Renal cortex interstitium (tissue), 11 donors: ENCODE measurements around the gene AXL. TPM values are rescaled to one million over a fixed set of nuclear protein-coding genes. Genes with fewer than 3 reads are reported as not detected.
"Not testable (repeated sequence)": the region's sequence is repeated elsewhere in the genome, so short reads cannot be mapped to it uniquely, and the experiment has no call there.

ENCODE experiments used
- DNase-seq, 11 donors: peaks; one replicate each; pipeline ENCODE4 v3.0.0-alpha.2; 2013; ENCODE audit warnings: low read depth in 9 of 11, low spot score in 4 of 11; ENCODE audit errors: extremely low read depth in 1 of 11
- polyA plus RNA-seq, 3 donors: library from polyadenylated mRNA; unstranded; fragments of 120-200 nt; gene quantifications; one replicate each; pipeline ENCODE4 v1.2.1, GENCODE V29; 2013; ENCODE audit not compliant: insufficient read length in 3 of 3

Gene AXL
- polyA plus RNA-seq, 3 donors = 31.6 to 37.6 (median 34.5) TPM

GRCh38 chr19:41226053-41226873 lies 7.2 kb downstream of the AXL start:
- DNase-seq = peak in 6 of 11 donors; percentile 28 to 62 (median 54)

DNA sequence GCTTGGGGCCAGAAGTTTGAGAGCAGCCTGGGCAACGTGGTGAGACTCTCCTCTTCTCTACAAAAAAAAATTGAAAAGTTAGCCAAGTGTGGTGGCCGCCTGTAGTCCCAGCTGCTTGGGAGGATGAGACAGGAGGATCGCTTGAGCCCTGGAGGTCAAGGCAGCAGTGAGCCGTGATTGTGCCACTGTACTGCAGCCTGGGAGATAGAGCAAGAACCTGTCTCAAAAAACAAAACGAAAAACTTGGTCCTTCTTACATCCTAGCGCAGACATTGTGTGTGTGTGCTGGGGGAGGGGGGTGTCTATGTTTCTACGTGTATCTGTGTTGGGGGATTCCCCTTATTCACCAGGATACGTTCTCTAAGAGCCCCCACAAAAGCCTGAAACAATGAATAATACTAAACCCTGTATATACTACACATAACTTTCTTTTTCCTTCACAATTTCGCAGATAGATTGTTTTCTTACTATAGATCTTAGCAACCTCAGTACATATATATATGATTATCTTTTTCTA lies 7.9 kb downstream of the AXL start:
- DNase-seq = no peak

DNA sequence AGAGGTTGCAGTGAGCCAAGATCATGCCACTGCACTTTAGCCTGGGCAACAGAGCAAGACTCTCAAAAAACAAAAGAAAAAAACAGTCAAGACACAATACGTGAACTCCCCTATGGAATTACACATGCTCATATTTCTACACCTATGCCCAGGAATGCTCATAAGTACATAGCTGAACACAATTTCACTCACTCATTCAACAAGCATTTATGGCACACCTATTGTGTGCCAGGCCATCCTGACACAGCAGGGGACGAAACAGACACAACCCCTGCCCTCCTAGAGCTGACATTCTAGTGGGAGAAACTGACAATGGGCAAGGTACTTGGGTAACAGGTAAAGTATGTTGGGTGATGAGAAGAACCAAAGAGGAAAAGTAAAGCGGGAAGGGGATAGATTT lies 9.5 kb downstream of the AXL start:
- no peak for DNase-seq

- not testable (repeated sequence) for DNase-seq
Observed at GRCh38 chr19:41229338-41229737, 10.3 kb downstream of the AXL start.

- DNase-seq = no peak
Observed at GRCh38 chr19:41230067-41230857, 11.2 kb downstream of the AXL start.

GRCh38 chr19:41232686-41233085 lies 13.7 kb downstream of the AXL start:
- no peak for DNase-seq

DNA sequence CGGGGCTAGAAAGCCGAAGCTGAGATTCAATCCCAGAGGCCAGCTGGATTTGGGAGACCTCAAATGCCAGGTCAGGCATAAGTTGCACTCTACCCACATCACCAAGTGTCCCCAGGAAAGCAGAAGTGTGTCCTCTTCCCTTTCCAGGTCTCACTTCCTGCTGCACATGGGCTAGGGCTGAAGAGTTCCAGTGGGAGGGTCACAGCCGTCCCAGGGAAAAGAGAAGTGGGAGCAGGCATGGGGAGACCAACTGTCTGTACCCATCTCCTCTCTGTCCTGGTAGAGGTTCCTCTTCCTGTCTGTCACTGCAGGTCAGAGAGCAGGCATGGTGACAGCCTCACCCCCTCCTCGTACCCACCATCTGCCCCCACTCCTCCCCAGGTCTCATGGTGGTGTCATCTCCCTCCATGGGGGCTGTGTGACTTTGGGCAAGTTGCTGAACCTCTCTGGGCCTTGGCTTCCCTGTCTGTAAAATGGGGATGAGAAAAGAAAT lies 14.8 kb downstream of the AXL start:
- no peak for DNase-seq

- no peak for DNase-seq
Observed at GRCh38 chr19:41234512-41235168, 15.6 kb downstream of the AXL start.

DNA sequence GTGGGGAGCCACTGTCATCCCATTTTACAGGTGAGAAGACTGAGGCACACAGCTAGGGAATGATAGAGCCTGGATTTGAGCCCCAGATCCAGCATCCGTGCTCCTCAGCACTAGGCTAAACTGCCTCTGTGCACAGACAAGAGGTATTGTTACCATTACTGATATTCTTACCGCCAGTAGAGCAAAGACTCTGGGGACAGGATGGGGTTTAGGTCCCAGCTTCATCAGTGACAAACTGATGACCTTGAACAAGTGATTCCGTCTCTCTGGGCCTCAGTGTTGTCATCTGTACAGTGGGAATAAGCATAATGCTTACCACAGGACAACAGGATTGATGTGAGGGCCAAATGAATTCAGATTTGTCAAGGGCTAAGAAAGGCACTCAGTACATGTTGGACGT lies 16.5 kb downstream of the AXL start:
- no peak for DNase-seq

DNA sequence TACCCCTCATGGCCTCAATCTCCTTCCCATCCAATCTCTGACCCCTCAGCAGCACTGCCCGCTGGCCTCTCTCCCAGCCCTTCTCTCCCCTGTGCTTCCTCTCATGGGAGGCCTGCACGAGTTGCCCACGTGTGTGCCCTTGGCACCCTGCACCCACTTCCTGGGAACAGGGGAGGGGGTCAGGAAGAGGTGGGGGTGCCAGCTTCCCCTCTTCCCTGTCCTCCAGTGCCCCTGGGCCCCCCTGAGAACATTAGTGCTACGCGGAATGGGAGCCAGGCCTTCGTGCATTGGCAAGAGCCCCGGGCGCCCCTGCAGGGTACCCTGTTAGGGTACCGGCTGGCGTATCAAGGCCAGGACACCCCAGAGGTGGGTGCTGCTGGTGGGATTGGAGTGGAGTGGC lies 19.2 kb downstream of the AXL start:
- DNase-seq = no peak

DNA sequence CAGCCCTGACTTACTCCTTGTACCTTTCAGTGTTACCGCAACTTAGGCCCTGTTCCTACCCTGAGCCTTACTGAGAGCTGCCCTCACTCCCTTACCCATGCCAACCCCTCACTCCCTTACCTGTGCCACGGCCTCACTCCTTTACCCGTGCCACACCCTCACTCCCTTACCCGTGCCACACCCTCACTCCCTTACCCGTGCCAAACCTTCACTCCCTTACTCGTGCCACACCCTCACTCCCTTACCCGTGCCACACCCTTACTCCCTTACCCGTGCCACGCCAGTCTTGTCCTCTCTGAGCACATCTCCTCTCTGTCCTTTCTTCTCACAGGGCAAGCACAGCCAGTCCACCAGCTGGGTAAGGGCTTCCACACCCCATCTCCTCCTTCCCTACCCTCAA lies 20.3 kb downstream of the AXL start:
- no peak for DNase-seq

GRCh38 chr19:41239961-41240574 lies 21.0 kb downstream of the AXL start:
- no peak for DNase-seq

GRCh38 chr19:41241859-41242258 lies 22.8 kb downstream of the AXL start:
- no peak for DNase-seq

DNA sequence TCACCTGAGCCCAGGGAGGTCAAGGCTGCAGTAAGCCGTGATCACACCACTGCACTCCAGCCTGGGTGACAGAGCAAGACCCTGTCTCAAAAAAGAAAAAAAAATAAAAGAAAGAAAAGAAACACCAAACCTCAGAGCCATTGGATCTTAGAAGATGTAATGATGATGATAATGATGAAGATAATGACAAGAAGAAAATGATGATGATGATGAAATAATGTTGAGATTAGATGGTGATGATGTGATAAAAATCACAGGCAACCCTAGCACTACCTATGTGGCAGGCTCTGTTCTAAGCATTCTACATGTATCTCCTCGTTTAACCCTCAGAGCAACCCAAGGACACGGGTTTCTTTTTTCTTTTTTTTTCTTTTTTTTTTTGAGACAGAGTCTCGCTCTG lies 25.1 kb downstream of the AXL start:
- no peak for DNase-seq

DNA sequence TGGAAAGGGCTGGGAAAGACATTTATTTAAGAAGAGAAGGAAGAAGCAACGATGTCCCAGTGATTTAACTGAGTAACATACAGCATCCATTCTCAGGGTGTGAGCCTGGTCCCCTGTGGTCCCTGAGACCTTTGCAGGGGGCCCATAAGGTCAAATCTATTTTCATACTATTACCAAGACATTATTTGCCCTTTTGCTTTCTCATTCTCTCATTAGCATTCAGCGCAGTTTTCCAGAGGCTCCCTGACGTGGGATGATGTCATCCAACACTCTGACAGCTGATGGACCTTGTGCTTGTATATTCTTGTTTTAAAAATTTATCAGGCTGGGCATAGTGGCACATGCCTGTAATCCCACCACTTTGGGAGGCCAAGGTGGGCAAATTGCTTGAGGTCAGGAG lies 26.8 kb downstream of the AXL start:
- DNase-seq = no peak

- no peak for DNase-seq
Observed at GRCh38 chr19:41248895-41249294, 29.9 kb downstream of the AXL start.

- DNase-seq = no peak
Observed at GRCh38 chr19:41249707-41250423, 30.8 kb downstream of the AXL start.

DNA sequence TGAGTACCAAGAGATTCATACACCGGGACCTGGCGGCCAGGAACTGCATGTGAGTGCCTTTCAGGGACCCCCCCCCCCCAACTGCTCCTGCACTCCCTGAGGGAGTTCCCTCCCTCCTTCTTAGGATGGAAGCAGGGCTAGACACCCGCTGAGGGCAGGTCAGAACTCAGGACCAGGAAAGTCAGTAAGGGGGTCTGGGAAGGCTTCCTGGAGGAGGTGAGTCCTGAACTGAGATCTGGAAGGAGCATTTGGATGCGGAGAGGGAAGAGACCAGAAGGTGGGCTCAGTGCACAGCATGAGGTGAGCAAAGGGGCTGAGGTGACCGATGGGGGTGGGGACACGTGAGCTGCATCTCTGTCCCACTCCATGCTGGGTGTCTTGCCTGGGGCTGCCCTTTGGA lies 34.6 kb downstream of the AXL start:
- DNase-seq = no peak

DNA sequence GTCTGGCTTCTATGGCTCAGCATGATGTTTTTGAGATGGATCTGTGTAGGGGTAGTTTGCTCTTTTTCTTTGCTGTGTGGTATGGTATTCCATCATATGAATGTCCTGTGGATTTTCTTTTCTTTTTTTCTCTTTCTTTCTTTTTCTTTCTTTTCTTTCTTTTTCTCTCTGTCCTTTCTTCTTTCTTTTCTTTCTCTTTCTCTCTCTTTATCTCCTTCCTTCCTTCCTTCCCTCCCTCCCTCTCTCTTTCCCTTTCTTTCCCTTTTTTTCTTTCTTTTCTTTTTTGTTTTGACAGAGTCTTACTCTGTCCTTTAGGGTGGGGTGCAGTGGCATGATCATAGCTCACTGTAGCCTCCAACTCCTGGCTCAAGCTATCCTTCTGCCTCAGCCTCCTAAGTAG lies 36.1 kb downstream of the AXL start:
- DNase-seq = no peak
